Ovary (tissue), 3 donors: ENCODE results near the gene RBKS.

Experiments used
- CTCF ChIP-seq, 3 donors: fragments of 450-650 bp in 2 of 3; fragments of 200-600 bp in 1 of 3; IDR thresholded peaks; one replicate each; pipeline versions ENCODE4 v1.5.1 to v1.8.0; 2016 to 2022; ENCODE audit warnings: antibody characterized with exemption in 3 of 3, mild to moderate bottlenecking in 1 of 3
- EP300 ChIP-seq: sonication (generic); formaldehyde crosslinking; IDR thresholded peaks from one replicate; pipeline ENCODE4 v1.6.1; 2017; ENCODE audit warnings: antibody characterized with exemption
- POLR2A ChIP-seq: fragments of 450-650 bp; IDR thresholded peaks from one replicate; pipeline ENCODE4 v1.6.1; 2017; ENCODE audit warnings: antibody characterized with exemption, mild to moderate bottlenecking, moderate library complexity
- donor health status: DM: no; HTN: no; CAD: no.

GRCh38 chr2:27890146-27890923 is at the start of gene RBKS, which contains the start of gene BABAM2:
- TF ChIP-seq CTCF (IDR thresholded peaks at IDR 0.05) (peak in 2 of 3 donors; percentile 8 to 26), POLR2A (peak; percentile 85), EP300 (peak; percentile 69)
